SK-N-SH (cell line): ENCODE measurements around the gene ANKH.

Experiments used
- ELF1 ChIP-seq: IDR thresholded peaks from 2 replicates; pipeline ENCODE4 v1.4.0; 2012
- EZH2phosphoT487 ChIP-seq: fragments of 200-600 bp; sonication (generic); IDR thresholded peaks from 2 replicates; pipeline ENCODE4 v1.6.1; 2017; ENCODE audit warnings: low read depth, mixed run types, mild to moderate bottlenecking, antibody characterized with exemption, moderate library complexity, borderline replicate concordance
- FOXJ3 ChIP-seq: sonication (generic); formaldehyde crosslinking; IDR thresholded peaks from 2 replicates; pipeline ENCODE4 v1.5.1; 2020; ENCODE audit warnings: mild to moderate bottlenecking, missing genetic modification reagents
- GABPA ChIP-seq: IDR thresholded peaks from 2 replicates; pipeline ENCODE4 v1.4.0; 2012; ENCODE audit warnings: low read depth, mild to moderate bottlenecking
- JUND ChIP-seq: IDR thresholded peaks from 2 replicates; pipeline ENCODE4 v1.4.0; 2012
- POLR2AphosphoS5 ChIP-seq: IDR thresholded peaks from 2 replicates; pipeline ENCODE4 v1.6.1; 2012; ENCODE audit warnings: low read depth, low read length
- RAD21 ChIP-seq: IDR thresholded peaks from 2 replicates; pipeline ENCODE4 v1.6.1; 2012; ENCODE audit warnings: mild to moderate bottlenecking, low read length
- SIN3A ChIP-seq: IDR thresholded peaks from 2 replicates; pipeline ENCODE4 v1.6.1; 2012; ENCODE audit warnings: low read depth, mild to moderate bottlenecking, low read length, moderate library complexity, borderline replicate concordance
- TEAD4 ChIP-seq: IDR thresholded peaks from 2 replicates; pipeline ENCODE4 v1.4.0; 2012; ENCODE audit warnings: mild to moderate bottlenecking, borderline replicate concordance; ENCODE audit not compliant: insufficient read depth
- TF ChIP-seq, protein P1 (sequence below): fragments of 200-600 bp; sonication (generic); IDR thresholded peaks from 2 replicates; pipeline ENCODE4 v1.6.1; 2017; ENCODE audit warnings: antibody characterized with exemption, mild to moderate bottlenecking, moderate library complexity
- TF ChIP-seq, protein P2 (sequence below): fragments of 150-350 bp; IDR thresholded peaks from 2 replicates; pipeline ENCODE4 v1.6.1; 2017; ENCODE audit warnings: antibody characterized with exemption, low read length, low read depth, borderline replicate concordance
- TF ChIP-seq, protein P3 (sequence below): IDR thresholded peaks from 2 replicates; pipeline ENCODE4 v1.4.0; 2012; ENCODE audit warnings: low read depth
- TF ChIP-seq, protein P4 (sequence below): IDR thresholded peaks from 2 replicates; pipeline ENCODE4 v1.4.0; 2012; ENCODE audit warnings: low read depth, borderline replicate concordance
- TF ChIP-seq, protein P5 (sequence below): IDR thresholded peaks from 2 replicates; pipeline ENCODE4 v1.4.0; 2012; ENCODE audit warnings: low read depth, borderline replicate concordance

DNA sequence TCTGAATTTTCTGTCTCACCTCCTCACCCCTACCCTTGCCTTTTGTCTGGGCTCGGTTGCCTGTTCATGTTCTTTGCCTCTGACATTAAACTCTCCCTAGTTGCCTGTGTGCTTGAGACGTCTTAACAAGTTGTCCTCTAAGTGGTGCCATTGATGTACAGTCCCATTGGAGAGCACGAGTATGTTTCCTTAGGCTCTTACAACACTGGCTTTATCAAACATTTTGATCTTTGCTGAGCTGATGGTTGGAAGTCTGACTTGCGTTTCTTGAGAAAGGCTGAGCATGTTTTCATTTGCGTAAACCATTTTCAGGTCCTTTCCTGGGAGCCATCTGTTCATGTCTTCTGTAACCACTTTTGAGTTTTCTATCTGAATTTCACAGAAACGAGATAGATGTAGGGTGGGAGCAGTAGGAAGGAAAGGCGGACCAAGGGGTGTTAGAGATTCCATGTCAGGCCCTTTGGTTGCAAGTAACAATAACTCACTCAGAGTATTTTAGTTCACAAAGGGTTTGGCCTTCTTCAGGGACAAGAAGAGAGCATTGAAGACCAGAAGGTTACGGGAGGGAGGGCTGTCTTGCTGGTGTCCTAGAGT, 171.7 kb downstream of the ANKH start:
- TF ChIP-seq, protein P1, sequence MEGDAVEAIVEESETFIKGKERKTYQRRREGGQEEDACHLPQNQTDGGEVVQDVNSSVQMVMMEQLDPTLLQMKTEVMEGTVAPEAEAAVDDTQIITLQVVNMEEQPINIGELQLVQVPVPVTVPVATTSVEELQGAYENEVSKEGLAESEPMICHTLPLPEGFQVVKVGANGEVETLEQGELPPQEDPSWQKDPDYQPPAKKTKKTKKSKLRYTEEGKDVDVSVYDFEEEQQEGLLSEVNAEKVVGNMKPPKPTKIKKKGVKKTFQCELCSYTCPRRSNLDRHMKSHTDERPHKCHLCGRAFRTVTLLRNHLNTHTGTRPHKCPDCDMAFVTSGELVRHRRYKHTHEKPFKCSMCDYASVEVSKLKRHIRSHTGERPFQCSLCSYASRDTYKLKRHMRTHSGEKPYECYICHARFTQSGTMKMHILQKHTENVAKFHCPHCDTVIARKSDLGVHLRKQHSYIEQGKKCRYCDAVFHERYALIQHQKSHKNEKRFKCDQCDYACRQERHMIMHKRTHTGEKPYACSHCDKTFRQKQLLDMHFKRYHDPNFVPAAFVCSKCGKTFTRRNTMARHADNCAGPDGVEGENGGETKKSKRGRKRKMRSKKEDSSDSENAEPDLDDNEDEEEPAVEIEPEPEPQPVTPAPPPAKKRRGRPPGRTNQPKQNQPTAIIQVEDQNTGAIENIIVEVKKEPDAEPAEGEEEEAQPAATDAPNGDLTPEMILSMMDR, result no peak
- TF ChIP-seq, protein P2, sequence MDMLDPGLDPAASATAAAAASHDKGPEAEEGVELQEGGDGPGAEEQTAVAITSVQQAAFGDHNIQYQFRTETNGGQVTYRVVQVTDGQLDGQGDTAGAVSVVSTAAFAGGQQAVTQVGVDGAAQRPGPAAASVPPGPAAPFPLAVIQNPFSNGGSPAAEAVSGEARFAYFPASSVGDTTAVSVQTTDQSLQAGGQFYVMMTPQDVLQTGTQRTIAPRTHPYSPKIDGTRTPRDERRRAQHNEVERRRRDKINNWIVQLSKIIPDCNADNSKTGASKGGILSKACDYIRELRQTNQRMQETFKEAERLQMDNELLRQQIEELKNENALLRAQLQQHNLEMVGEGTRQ, result no peak
- TF ChIP-seq, protein P3, sequence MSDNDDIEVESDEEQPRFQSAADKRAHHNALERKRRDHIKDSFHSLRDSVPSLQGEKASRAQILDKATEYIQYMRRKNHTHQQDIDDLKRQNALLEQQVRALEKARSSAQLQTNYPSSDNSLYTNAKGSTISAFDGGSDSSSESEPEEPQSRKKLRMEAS, result no peak
- no peak for TF ChIP-seq RAD21
- TF ChIP-seq, protein P4, sequence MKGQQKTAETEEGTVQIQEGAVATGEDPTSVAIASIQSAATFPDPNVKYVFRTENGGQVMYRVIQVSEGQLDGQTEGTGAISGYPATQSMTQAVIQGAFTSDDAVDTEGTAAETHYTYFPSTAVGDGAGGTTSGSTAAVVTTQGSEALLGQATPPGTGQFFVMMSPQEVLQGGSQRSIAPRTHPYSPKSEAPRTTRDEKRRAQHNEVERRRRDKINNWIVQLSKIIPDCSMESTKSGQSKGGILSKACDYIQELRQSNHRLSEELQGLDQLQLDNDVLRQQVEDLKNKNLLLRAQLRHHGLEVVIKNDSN, result no peak
- TF ChIP-seq TEAD4, result no peak
- TF ChIP-seq, protein P5, sequence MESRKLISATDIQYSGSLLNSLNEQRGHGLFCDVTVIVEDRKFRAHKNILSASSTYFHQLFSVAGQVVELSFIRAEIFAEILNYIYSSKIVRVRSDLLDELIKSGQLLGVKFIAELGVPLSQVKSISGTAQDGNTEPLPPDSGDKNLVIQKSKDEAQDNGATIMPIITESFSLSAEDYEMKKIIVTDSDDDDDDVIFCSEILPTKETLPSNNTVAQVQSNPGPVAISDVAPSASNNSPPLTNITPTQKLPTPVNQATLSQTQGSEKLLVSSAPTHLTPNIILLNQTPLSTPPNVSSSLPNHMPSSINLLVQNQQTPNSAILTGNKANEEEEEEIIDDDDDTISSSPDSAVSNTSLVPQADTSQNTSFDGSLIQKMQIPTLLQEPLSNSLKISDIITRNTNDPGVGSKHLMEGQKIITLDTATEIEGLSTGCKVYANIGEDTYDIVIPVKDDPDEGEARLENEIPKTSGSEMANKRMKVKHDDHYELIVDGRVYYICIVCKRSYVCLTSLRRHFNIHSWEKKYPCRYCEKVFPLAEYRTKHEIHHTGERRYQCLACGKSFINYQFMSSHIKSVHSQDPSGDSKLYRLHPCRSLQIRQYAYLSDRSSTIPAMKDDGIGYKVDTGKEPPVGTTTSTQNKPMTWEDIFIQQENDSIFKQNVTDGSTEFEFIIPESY, result no peak
- TF ChIP-seq JUND, result no peak
- TF ChIP-seq ELF1, result no peak
- TF ChIP-seq GABPA, result no peak
- TF ChIP-seq SIN3A, result no peak
- TF ChIP-seq EZH2phosphoT487, result no peak
- no peak for TF ChIP-seq FOXJ3 (CRISPR knock-in tag)
- no peak for TF ChIP-seq POLR2AphosphoS5
